ENCODE measurements around the gene CAPZA2.
"Not testable (repeated sequence)": the region's sequence is repeated elsewhere in the genome, so short reads cannot be mapped to it uniquely, and the experiment has no call there.

CAPZA2 gene

DNA sequence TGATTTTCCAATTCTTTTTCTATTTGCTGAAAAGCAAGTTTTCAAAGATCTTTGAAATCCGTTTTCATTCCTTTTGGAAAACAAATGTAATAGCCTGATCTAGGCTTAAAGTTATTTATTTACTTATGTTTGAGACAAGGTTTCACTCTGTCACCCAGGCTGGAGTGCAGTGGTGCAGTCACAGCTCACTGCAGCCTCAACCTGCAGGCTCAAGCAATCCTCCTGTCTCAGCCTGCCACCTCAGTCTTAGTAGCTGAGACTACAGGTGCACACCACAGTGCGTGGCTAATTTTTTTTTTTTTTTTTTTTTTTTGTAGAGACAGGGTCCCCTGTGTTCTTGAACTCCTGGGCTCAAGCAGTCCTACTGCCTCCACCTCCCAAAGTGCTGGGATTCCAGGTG, 95.5 kb downstream of the CAPZA2 start:
- no peak overlapping the region for H4K8ac ChIP-seq (ENCODE audit: low read depth, low read length)
- H2BK120ac ChIP-seq (ENCODE audit: low read depth, low read length) = no peak overlapping the region
- H3K4me2 ChIP-seq (ENCODE audit: insufficient read depth, low read length, poor library complexity, severe bottlenecking) = no peak overlapping the region
- no peak overlapping the region for H3K9ac ChIP-seq (ENCODE audit: low read depth, low read length, poor library complexity)
- H3K36me3 ChIP-seq (replicated peaks in 1 of 2; ENCODE audit: control insufficient read depth in 2 of 2, insufficient read depth in 2 of 2, low read length in 2 of 2) = no peaks in the 10 kb centered on the region
- H2BK15ac ChIP-seq (ENCODE audit: low read length) = no peak overlapping the region
- H3K4me1 ChIP-seq (ENCODE audit: control insufficient read depth in 2 of 2, insufficient read depth in 1 of 2, low read depth in 1 of 2, low read length in 2 of 2) = peaks cover 0 to 4% of the 10 kb centered on the region in 2 donors
- H3K4me3 ChIP-seq (ENCODE audit: low read length in 2 of 2) = no peak overlapping the region
- H4K91ac ChIP-seq (ENCODE audit: low read depth, low read length, poor library complexity) = no peak overlapping the region
- no peak overlapping the region for H2BK5ac ChIP-seq (ENCODE audit: low read length)
- no peak overlapping the region for H3K14ac ChIP-seq (ENCODE audit: low read length)
- no peaks in the 10 kb centered on the region for H3K9me3 ChIP-seq (replicated peaks in 1 of 2; ENCODE audit: control insufficient read depth in 2 of 2, insufficient read depth in 1 of 2, low read depth in 1 of 2, low read length in 2 of 2)
- no peak overlapping the region for H3K18ac ChIP-seq (ENCODE audit: low read length)
- no peak overlapping the region for H2AFZ ChIP-seq (ENCODE audit: low read length)
- no peak overlapping the region for H2BK12ac ChIP-seq (ENCODE audit: low read length)
- no CpG with 5 or more reads among the region's 2 CpGs for WGBS, 2 donors (ENCODE audit: extremely low coverage in 2 of 2, insufficient read length in 2 of 2, insufficient replicate concordance in 1 of 2)
- no peak for DNase-seq (ENCODE audit: low spot score)
- no peak overlapping the region for H3K23ac ChIP-seq (ENCODE audit: low read depth, low read length, poor library complexity)
- H3K4ac ChIP-seq (ENCODE audit: low read length) = no peak overlapping the region
- no peaks in the 10 kb centered on the region for H3K79me1 ChIP-seq (ENCODE audit: low read depth, low read length)
- no peak overlapping the region for H3K27ac ChIP-seq (replicated peaks; ENCODE audit: low read length)
- no peak overlapping the region for H2AK5ac ChIP-seq (ENCODE audit: low read depth, low read length)
- H3K27me3 ChIP-seq (ENCODE audit: control insufficient read depth in 3 of 3, insufficient read depth in 3 of 3, low read depth in 1 of 3, low read length in 3 of 3) = no peaks in the 10 kb centered on the region

DNA sequence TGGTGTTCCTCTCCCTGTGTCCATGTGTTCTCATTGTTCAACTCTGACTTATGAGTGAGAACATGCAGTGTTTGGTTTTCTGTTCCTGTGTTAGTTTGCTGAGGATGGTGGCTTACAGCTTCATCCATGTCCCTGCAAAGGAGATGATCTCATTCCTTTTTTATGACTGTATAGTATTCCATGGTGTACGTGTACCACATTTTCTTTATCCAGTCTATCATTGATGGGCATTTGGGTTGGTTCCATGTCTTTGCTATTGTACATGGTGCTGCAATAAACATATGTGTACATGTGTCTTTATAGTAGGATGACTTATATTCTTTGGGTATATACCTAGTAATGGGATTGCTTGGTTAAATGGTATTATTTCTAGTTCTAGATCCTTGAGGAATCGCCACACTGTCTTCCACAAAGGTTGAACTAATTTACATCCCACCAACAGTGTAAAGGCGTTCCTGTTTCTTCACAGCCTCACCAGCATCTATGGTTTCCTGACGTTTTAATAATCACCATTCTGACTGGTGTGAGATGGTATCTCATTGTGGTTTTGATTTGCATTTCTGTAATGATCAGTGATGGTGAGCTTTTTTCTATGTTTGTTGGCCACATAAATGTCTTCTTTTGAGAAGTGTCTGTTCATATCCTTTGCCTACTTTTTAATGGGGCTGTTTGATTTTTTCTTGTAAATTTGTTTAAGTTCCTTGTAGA, 99.7 kb downstream of the CAPZA2 start:
- H3K9me3 ChIP-seq (replicated peaks in 1 of 2; ENCODE audit: control insufficient read depth in 2 of 2, insufficient read depth in 1 of 2, low read depth in 1 of 2, low read length in 2 of 2); H2BK120ac ChIP-seq (ENCODE audit: low read depth, low read length); H3K4me3 ChIP-seq (ENCODE audit: low read length in 2 of 2); H3K9ac ChIP-seq (ENCODE audit: low read depth, low read length, poor library complexity); H4K8ac ChIP-seq (ENCODE audit: low read depth, low read length); H2BK12ac ChIP-seq (ENCODE audit: low read length); H3K14ac ChIP-seq (ENCODE audit: low read length); DNase-seq (ENCODE audit: low spot score); H2AFZ ChIP-seq (ENCODE audit: low read length); H2BK5ac ChIP-seq (ENCODE audit: low read length); H3K4ac ChIP-seq (ENCODE audit: low read length); H3K4me1 ChIP-seq (ENCODE audit: control insufficient read depth in 2 of 2, insufficient read depth in 1 of 2, low read depth in 1 of 2, low read length in 2 of 2); H2BK15ac ChIP-seq (ENCODE audit: low read length); H2AK5ac ChIP-seq (ENCODE audit: low read depth, low read length); H3K4me2 ChIP-seq (ENCODE audit: insufficient read depth, low read length, poor library complexity, severe bottlenecking); H3K36me3 ChIP-seq (replicated peaks in 1 of 2; ENCODE audit: control insufficient read depth in 2 of 2, insufficient read depth in 2 of 2, low read length in 2 of 2); H3K18ac ChIP-seq (ENCODE audit: low read length); H3K23ac ChIP-seq (ENCODE audit: low read depth, low read length, poor library complexity); H3K27ac ChIP-seq (replicated peaks; ENCODE audit: low read length); H3K27me3 ChIP-seq (ENCODE audit: control insufficient read depth in 3 of 3, insufficient read depth in 3 of 3, low read depth in 1 of 3, low read length in 3 of 3); H4K91ac ChIP-seq (ENCODE audit: low read depth, low read length, poor library complexity); H3K79me1 ChIP-seq (ENCODE audit: low read depth, low read length): not testable (repeated sequence)
- WGBS, 2 donors (ENCODE audit: extremely low coverage in 2 of 2, insufficient read length in 2 of 2, insufficient replicate concordance in 1 of 2) = no CpG with 5 or more reads among the region's 4 CpGs

DNA sequence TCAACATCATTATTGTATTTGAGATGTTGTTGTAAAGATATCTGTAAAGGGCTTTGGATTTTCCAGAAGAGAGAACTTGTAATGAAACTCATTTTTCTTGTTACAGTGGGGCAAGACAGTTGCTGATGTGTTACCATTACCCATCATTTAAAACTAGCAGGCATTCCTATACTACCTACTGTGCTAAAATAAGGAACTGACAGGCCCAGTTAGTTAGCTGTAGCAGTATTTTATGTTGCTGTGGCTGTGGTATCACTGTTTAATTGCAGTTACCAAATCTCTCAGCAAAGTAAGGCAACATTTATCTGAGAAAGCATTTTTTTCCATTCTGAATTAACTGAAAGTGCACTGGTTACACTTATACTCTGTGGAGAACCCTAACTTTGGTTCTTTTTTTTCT, 100.8 kb downstream of the CAPZA2 start:
- no peak overlapping the region for H3K23ac ChIP-seq (ENCODE audit: low read depth, low read length, poor library complexity)
- H3K36me3 ChIP-seq (replicated peaks in 1 of 2; ENCODE audit: control insufficient read depth in 2 of 2, insufficient read depth in 2 of 2, low read length in 2 of 2) = no peaks in the 10 kb centered on the region
- H4K8ac ChIP-seq (ENCODE audit: low read depth, low read length) = no peak overlapping the region
- no peak overlapping the region for H2BK120ac ChIP-seq (ENCODE audit: low read depth, low read length)
- H2BK12ac ChIP-seq (ENCODE audit: low read length) = no peak overlapping the region
- no peaks in the 10 kb centered on the region for H3K4me1 ChIP-seq (ENCODE audit: control insufficient read depth in 2 of 2, insufficient read depth in 1 of 2, low read depth in 1 of 2, low read length in 2 of 2)
- DNase-seq (ENCODE audit: low spot score) = no peak
- H3K9ac ChIP-seq (ENCODE audit: low read depth, low read length, poor library complexity) = no peak overlapping the region
- no peaks in the 10 kb centered on the region for H3K9me3 ChIP-seq (replicated peaks in 1 of 2; ENCODE audit: control insufficient read depth in 2 of 2, insufficient read depth in 1 of 2, low read depth in 1 of 2, low read length in 2 of 2)
- no peak overlapping the region for H2BK15ac ChIP-seq (ENCODE audit: low read length)
- H2AFZ ChIP-seq (ENCODE audit: low read length) = no peak overlapping the region
- H2AK5ac ChIP-seq (ENCODE audit: low read depth, low read length) = no peak overlapping the region
- no peaks in the 10 kb centered on the region for H3K79me1 ChIP-seq (ENCODE audit: low read depth, low read length)
- no peak overlapping the region for H3K18ac ChIP-seq (ENCODE audit: low read length)
- no peak overlapping the region for H3K14ac ChIP-seq (ENCODE audit: low read length)
- H3K27ac ChIP-seq (replicated peaks; ENCODE audit: low read length) = no peak overlapping the region
- H3K4ac ChIP-seq (ENCODE audit: low read length) = no peak overlapping the region
- no peak overlapping the region for H3K4me2 ChIP-seq (ENCODE audit: insufficient read depth, low read length, poor library complexity, severe bottlenecking)
- no peak overlapping the region for H2BK5ac ChIP-seq (ENCODE audit: low read length)
- H3K4me3 ChIP-seq (ENCODE audit: low read length in 2 of 2) = no peak overlapping the region
- H4K91ac ChIP-seq (ENCODE audit: low read depth, low read length, poor library complexity) = no peak overlapping the region
- H3K27me3 ChIP-seq (ENCODE audit: control insufficient read depth in 3 of 3, insufficient read depth in 3 of 3, low read depth in 1 of 3, low read length in 3 of 3) = no peaks in the 10 kb centered on the region

DNA sequence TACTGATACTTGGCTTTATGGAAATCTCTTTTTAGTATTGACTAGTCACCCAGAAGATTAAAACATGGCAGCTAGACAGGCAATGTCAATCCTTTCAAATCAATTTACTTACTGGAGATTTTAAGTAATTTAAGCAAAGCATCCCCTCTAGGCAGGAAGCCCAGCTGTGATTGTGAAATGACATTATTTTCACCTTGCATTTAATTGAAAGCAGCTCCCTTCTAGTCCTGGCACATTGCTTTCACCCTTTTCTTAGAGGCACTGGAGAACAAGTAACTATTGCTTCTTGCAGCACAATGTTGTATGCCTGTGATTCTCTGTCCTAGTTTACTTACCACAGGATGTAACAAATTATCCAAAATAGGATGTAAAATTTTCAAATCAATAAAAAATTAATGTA, 104.2 kb downstream of the CAPZA2 start:
- Histone ChIP-seq H3K27ac (replicated peaks; ENCODE audit: low read length) (no peak overlapping the region), H3K4me1 (ENCODE audit: control insufficient read depth in 2 of 2, insufficient read depth in 1 of 2, low read depth in 1 of 2, low read length in 2 of 2) (peaks cover 1 to 2% of the 10 kb centered on the region in 2 donors), H2BK15ac (ENCODE audit: low read length) (no peak overlapping the region), H2BK5ac (ENCODE audit: low read length) (no peak overlapping the region), H3K14ac (ENCODE audit: low read length) (no peak overlapping the region), H3K4me3 (ENCODE audit: low read length in 2 of 2) (no peak overlapping the region), H3K18ac (ENCODE audit: low read length) (no peak overlapping the region), H2AK5ac (ENCODE audit: low read depth, low read length) (no peak overlapping the region), H3K36me3 (replicated peaks in 1 of 2; ENCODE audit: control insufficient read depth in 2 of 2, insufficient read depth in 2 of 2, low read length in 2 of 2) (no peaks in the 10 kb centered on the region), H4K91ac (ENCODE audit: low read depth, low read length, poor library complexity) (no peak overlapping the region), H2AFZ (ENCODE audit: low read length) (no peak overlapping the region), H3K23ac (ENCODE audit: low read depth, low read length, poor library complexity) (no peak overlapping the region), H3K9ac (ENCODE audit: low read depth, low read length, poor library complexity) (no peak overlapping the region), H3K27me3 (ENCODE audit: control insufficient read depth in 3 of 3, insufficient read depth in 3 of 3, low read depth in 1 of 3, low read length in 3 of 3) (no peaks in the 10 kb centered on the region), H3K9me3 (replicated peaks in 1 of 2; ENCODE audit: control insufficient read depth in 2 of 2, insufficient read depth in 1 of 2, low read depth in 1 of 2, low read length in 2 of 2) (no peaks in the 10 kb centered on the region), H2BK12ac (ENCODE audit: low read length) (no peak overlapping the region), H3K4me2 (ENCODE audit: insufficient read depth, low read length, poor library complexity, severe bottlenecking) (no peak overlapping the region), H3K79me1 (ENCODE audit: low read depth, low read length) (no peaks in the 10 kb centered on the region), H4K8ac (ENCODE audit: low read depth, low read length) (no peak overlapping the region), H2BK120ac (ENCODE audit: low read depth, low read length) (no peak overlapping the region), H3K4ac (ENCODE audit: low read length) (no peak overlapping the region)
- DNase-seq (ENCODE audit: low spot score) = no peak
